HepG2 (cell line): Measurements from ENCODE around the gene NRDE2. TPM values are rescaled to one million over a fixed set of nuclear protein-coding genes. Genes with fewer than 3 reads are reported as not detected.
A peak's percentile ranks its signal among the peaks of the same experiment; 100 is the strongest.

Experiments
- ATF1 ChIP-seq: IDR thresholded peaks from 2 replicates; pipeline ENCODE4 v1.6.1; 2016; ENCODE audit warnings: mild to moderate bottlenecking, control low read depth
- ELF3 ChIP-seq: IDR thresholded peaks from 2 replicates; pipeline ENCODE4 v1.6.1; 2016; ENCODE audit warnings: missing genetic modification reagents, missing compliant biosample characterization
- HDAC6 ChIP-seq: fragments of 200-600 bp; sonication (generic); IDR thresholded peaks from 2 replicates; pipeline ENCODE4 v1.7.0; 2017; ENCODE audit warnings: mild to moderate bottlenecking, antibody characterized with exemption, low read length, low read depth
- MTA1 ChIP-seq: sonication (generic); formaldehyde crosslinking; IDR thresholded peaks from 2 replicates; pipeline ENCODE4 v1.4.0; 2020; ENCODE audit warnings: missing genetic modification reagents, mild to moderate bottlenecking, borderline replicate concordance
- NBN ChIP-seq: fragments of 450-650 bp; conservative IDR thresholded peaks from 2 replicates; pipeline ENCODE4 v1.6.1; 2017
- PAX8 ChIP-seq: sonication (generic); formaldehyde crosslinking; IDR thresholded peaks from 2 replicates; pipeline ENCODE4 v1.8.0; 2022; ENCODE audit warnings: mild to moderate bottlenecking, missing genetic modification reagents, borderline replicate concordance
- PHF5A ChIP-seq: IDR thresholded peaks from one replicate; pipeline ENCODE4 v1.6.1; 2018; ENCODE audit warnings: low read depth, missing genetic modification reagents; ENCODE audit not compliant: unreplicated experiment
- RORA ChIP-seq: sonication (generic); formaldehyde crosslinking; IDR thresholded peaks from 2 replicates; pipeline ENCODE4 v1.5.0; 2020; ENCODE audit warnings: mild to moderate bottlenecking, missing genetic modification reagents, moderate library complexity
- THRA ChIP-seq: sonication (generic); formaldehyde crosslinking; IDR thresholded peaks from 2 replicates; pipeline ENCODE4 v1.4.0; 2020; ENCODE audit warnings: missing genetic modification reagents, borderline replicate concordance
- ZFYVE20 ChIP-seq: sonication (generic); formaldehyde crosslinking; IDR thresholded peaks from 2 replicates; pipeline ENCODE4 v1.8.0; 2023; ENCODE audit warnings: low read depth, mild to moderate bottlenecking, moderate library complexity, missing genetic modification reagents, borderline replicate concordance
- ZNF253 ChIP-seq: sonication (generic); formaldehyde crosslinking; IDR thresholded peaks from 2 replicates; pipeline ENCODE4 v1.8.0; 2022; ENCODE audit warnings: mild to moderate bottlenecking, missing genetic modification reagents, borderline replicate concordance
- ZNF660 ChIP-seq: sonication (generic); formaldehyde crosslinking; IDR thresholded peaks from 2 replicates; pipeline ENCODE4 v1.5.1; 2020; ENCODE audit warnings: mild to moderate bottlenecking, low read depth, missing genetic modification reagents, borderline replicate concordance
- ZNF710 ChIP-seq: sonication (generic); formaldehyde crosslinking; IDR thresholded peaks from 2 replicates; pipeline ENCODE4 v1.5.0; 2020; ENCODE audit warnings: mild to moderate bottlenecking, missing genetic modification reagents, borderline replicate concordance
- ZNF784 ChIP-seq: sonication (generic); formaldehyde crosslinking; IDR thresholded peaks from 2 replicates; pipeline ENCODE4 v1.5.1; 2020; ENCODE audit warnings: missing genetic modification reagents, mild to moderate bottlenecking, borderline replicate concordance
- polyA plus RNA-seq, 8 experiments: library from polyadenylated mRNA; depleted of rRNA in 3 of 8; stranded (reverse) in 7 of 8; unstranded in 1 of 8; fragments of >200 nt; fragmentation: Illumina TruSeq in 4 of 8; extraction: Trizol in 4 of 8; gene quantifications; 2 replicates each; pipeline versions ENCODE4 v1.2.1 to v1.2.3, GENCODE V29; 2011 to 2016; ENCODE audit warnings: low read depth in 4 of 8, missing spikeins in 1 of 8, mixed read lengths in 1 of 8; ENCODE audit not compliant: insufficient read depth in 1 of 8
- total RNA-seq, 5 experiments: library from RNA; depleted of rRNA; stranded (reverse); fragments of >200 nt; fragmentation: Illumina TruSeq; extraction: Trizol; gene quantifications; 2 replicates each; pipeline ENCODE4 v1.2.3, GENCODE V29; 2016; ENCODE audit warnings: low read depth in 1 of 5
- TF ChIP-seq, protein P1 (sequence below): sonication (generic); formaldehyde crosslinking; IDR thresholded peaks from 2 replicates; pipeline ENCODE4 v1.4.0; 2020; ENCODE audit warnings: missing genetic modification reagents
- TF ChIP-seq, protein P2 (sequence below): sonication (generic); IDR thresholded peaks from 2 replicates; pipeline ENCODE4 v1.6.1; 2016; ENCODE audit warnings: low read depth, borderline replicate concordance

The NRDE2 gene
- total and polyA plus RNA-seq, 2 of the 13 experiments (the other 11 are each of a cell fraction or from before 2014, with no cell fraction given) = 5.6 to 12.5 TPM

GRCh38 chr14:90235179-90235976 is 96.4 kb downstream of the NRDE2 start (continued):
- TF ChIP-seq ZNF710 (CRISPR knock-in tag) (no peak), THRA (CRISPR knock-in tag) (no peak), ATF1 (no peak), PAX8 (CRISPR knock-in tag) (no peak), MTA1 (CRISPR knock-in tag) (no peak), HDAC6 (no peak), PHF5A (no peak), ZFYVE20 (no peak), ELF3 (no peak), ZNF784 (CRISPR knock-in tag) (no peak), RORA (no peak), ZNF660 (no peak), ZNF253 (CRISPR knock-in tag) (peak; percentile 37; the same call in 1 of the 2 replicates), NBN (no peak)
- TF ChIP-seq, protein P1, sequence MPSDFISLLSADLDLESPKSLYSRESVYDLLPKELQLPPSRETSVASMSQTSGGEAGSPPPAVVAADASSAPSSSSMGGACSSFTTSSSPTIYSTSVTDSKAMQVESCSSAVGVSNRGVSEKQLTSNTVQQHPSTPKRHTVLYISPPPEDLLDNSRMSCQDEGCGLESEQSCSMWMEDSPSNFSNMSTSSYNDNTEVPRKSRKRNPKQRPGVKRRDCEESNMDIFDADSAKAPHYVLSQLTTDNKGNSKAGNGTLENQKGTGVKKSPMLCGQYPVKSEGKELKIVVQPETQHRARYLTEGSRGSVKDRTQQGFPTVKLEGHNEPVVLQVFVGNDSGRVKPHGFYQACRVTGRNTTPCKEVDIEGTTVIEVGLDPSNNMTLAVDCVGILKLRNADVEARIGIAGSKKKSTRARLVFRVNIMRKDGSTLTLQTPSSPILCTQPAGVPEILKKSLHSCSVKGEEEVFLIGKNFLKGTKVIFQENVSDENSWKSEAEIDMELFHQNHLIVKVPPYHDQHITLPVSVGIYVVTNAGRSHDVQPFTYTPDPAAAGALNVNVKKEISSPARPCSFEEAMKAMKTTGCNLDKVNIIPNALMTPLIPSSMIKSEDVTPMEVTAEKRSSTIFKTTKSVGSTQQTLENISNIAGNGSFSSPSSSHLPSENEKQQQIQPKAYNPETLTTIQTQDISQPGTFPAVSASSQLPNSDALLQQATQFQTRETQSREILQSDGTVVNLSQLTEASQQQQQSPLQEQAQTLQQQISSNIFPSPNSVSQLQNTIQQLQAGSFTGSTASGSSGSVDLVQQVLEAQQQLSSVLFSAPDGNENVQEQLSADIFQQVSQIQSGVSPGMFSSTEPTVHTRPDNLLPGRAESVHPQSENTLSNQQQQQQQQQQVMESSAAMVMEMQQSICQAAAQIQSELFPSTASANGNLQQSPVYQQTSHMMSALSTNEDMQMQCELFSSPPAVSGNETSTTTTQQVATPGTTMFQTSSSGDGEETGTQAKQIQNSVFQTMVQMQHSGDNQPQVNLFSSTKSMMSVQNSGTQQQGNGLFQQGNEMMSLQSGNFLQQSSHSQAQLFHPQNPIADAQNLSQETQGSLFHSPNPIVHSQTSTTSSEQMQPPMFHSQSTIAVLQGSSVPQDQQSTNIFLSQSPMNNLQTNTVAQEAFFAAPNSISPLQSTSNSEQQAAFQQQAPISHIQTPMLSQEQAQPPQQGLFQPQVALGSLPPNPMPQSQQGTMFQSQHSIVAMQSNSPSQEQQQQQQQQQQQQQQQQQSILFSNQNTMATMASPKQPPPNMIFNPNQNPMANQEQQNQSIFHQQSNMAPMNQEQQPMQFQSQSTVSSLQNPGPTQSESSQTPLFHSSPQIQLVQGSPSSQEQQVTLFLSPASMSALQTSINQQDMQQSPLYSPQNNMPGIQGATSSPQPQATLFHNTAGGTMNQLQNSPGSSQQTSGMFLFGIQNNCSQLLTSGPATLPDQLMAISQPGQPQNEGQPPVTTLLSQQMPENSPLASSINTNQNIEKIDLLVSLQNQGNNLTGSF = no peak
- TF ChIP-seq, protein P2, sequence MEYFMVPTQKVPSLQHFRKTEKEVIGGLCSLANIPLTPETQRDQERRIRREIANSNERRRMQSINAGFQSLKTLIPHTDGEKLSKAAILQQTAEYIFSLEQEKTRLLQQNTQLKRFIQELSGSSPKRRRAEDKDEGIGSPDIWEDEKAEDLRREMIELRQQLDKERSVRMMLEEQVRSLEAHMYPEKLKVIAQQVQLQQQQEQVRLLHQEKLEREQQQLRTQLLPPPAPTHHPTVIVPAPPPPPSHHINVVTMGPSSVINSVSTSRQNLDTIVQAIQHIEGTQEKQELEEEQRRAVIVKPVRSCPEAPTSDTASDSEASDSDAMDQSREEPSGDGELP = no peak
